Measurements from ENCODE around the gene PPP2R2D. TPM values are rescaled to one million over a fixed set of nuclear protein-coding genes. Genes with fewer than 3 reads are reported as not detected.

The PPP2R2D gene
- total RNA-seq, 1 experiment from 2014 or later = 33.2 TPM

DNA sequence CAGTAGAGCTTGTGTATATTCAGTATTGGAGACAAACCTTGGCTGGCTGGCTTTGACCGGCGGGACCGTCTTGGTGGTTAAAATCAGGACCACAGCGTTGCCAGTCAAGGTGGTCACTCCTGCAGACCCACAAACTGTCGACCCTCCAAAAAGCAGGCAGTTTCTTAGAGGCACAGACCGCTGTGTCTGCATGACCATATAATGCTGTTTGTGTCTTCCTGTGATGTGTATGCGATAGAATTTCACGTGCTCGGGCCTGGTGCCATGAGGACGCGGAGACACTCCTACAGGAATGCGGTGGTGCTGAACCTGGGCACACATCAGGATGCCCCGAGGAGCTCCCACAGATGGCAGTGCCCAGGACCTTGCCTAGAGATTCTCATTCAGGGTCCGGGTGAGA is 46.1 kb downstream of the PPP2R2D start:
- 0 out of 2 replicates have a peak, but pooled peaks cover 3% of the 10 kb centered on the region for H3K9me3 Mint-ChIP-seq
- TF ChIP-seq, protein P1, sequence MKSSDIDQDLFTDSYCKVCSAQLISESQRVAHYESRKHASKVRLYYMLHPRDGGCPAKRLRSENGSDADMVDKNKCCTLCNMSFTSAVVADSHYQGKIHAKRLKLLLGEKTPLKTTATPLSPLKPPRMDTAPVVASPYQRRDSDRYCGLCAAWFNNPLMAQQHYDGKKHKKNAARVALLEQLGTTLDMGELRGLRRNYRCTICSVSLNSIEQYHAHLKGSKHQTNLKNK (CRISPR knock-in tag; IDR thresholded peaks at IDR 0.05) = no peak
- TF ChIP-seq, protein P2, sequence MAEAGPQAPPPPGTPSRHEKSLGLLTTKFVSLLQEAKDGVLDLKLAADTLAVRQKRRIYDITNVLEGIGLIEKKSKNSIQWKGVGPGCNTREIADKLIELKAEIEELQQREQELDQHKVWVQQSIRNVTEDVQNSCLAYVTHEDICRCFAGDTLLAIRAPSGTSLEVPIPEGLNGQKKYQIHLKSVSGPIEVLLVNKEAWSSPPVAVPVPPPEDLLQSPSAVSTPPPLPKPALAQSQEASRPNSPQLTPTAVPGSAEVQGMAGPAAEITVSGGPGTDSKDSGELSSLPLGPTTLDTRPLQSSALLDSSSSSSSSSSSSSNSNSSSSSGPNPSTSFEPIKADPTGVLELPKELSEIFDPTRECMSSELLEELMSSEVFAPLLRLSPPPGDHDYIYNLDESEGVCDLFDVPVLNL (CRISPR knock-in tag; IDR thresholded peaks at IDR 0.05; ENCODE audit: borderline replicate concordance, low read depth) = no peak
- no peak for TF ChIP-seq CREB1 (CRISPR knock-in tag; IDR thresholded peaks at IDR 0.05)
- TF ChIP-seq PRRX2 (CRISPR knock-in tag; IDR thresholded peaks at IDR 0.05) = no peak
- no peak for TF ChIP-seq GABPB1 (CRISPR knock-in tag; IDR thresholded peaks at IDR 0.05)
- TF ChIP-seq, protein P3, sequence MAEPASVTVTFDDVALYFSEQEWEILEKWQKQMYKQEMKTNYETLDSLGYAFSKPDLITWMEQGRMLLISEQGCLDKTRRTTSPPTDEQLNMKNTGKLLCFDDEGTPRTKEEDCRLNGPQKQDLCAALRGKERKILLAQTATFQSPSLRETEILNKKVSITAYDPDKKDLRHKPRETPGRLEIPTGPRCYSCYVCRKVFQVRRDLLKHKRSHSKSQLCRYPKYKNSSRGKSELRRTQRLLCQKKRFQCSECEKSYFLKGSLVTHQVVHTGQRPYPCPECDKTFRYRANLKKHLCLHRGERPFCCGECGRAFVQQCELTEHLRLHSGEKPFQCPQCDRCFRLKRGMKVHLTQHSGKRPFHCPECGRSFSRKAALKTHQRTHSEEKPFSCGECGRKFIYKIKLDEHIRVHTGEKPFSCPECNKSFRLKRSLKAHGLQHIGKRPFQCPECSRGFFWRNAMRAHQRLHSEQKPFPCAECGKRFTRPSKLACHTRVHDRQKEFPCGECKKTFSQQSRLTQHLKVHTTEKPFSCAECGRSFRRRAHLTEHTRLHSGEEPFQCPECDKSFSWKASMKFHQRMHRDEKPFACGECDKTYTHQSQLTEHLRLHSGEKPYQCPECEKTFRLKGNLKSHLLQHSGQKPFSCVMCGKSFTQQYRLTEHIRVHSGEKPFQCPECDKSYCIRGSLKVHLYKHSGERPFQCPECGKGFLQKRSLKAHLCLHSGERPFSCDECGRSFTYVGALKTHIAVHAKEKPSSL (CRISPR knock-in tag; conservative IDR thresholded peaks at IDR 0.05) = no peak
- TF ChIP-seq, protein P4, sequence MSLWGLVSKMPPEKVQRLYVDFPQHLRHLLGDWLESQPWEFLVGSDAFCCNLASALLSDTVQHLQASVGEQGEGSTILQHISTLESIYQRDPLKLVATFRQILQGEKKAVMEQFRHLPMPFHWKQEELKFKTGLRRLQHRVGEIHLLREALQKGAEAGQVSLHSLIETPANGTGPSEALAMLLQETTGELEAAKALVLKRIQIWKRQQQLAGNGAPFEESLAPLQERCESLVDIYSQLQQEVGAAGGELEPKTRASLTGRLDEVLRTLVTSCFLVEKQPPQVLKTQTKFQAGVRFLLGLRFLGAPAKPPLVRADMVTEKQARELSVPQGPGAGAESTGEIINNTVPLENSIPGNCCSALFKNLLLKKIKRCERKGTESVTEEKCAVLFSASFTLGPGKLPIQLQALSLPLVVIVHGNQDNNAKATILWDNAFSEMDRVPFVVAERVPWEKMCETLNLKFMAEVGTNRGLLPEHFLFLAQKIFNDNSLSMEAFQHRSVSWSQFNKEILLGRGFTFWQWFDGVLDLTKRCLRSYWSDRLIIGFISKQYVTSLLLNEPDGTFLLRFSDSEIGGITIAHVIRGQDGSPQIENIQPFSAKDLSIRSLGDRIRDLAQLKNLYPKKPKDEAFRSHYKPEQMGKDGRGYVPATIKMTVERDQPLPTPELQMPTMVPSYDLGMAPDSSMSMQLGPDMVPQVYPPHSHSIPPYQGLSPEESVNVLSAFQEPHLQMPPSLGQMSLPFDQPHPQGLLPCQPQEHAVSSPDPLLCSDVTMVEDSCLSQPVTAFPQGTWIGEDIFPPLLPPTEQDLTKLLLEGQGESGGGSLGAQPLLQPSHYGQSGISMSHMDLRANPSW (CRISPR knock-in tag; conservative IDR thresholded peaks at IDR 0.05; ENCODE audit: low read depth) = no peak
- TF ChIP-seq, protein P5, sequence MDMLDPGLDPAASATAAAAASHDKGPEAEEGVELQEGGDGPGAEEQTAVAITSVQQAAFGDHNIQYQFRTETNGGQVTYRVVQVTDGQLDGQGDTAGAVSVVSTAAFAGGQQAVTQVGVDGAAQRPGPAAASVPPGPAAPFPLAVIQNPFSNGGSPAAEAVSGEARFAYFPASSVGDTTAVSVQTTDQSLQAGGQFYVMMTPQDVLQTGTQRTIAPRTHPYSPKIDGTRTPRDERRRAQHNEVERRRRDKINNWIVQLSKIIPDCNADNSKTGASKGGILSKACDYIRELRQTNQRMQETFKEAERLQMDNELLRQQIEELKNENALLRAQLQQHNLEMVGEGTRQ (CRISPR knock-in tag; IDR thresholded peaks at IDR 0.05) = no peak
- no peak for TF ChIP-seq NFYB (CRISPR knock-in tag; conservative IDR thresholded peaks at IDR 0.05; ENCODE audit: low read depth)
- TF ChIP-seq GTF2I (CRISPR knock-in tag; conservative IDR thresholded peaks at IDR 0.05) = no peak
- no peak for TF ChIP-seq NFE2L1 (CRISPR knock-in tag; IDR thresholded peaks at IDR 0.05)
- TF ChIP-seq NFATC4 (CRISPR knock-in tag; IDR thresholded peaks at IDR 0.05) = no peak
- no peak for TF ChIP-seq ZNF396 (CRISPR knock-in tag; IDR thresholded peaks at IDR 0.05; ENCODE audit: borderline replicate concordance)
- TF ChIP-seq, protein P6, sequence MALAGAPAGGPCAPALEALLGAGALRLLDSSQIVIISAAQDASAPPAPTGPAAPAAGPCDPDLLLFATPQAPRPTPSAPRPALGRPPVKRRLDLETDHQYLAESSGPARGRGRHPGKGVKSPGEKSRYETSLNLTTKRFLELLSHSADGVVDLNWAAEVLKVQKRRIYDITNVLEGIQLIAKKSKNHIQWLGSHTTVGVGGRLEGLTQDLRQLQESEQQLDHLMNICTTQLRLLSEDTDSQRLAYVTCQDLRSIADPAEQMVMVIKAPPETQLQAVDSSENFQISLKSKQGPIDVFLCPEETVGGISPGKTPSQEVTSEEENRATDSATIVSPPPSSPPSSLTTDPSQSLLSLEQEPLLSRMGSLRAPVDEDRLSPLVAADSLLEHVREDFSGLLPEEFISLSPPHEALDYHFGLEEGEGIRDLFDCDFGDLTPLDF (CRISPR knock-in tag; IDR thresholded peaks at IDR 0.05) = no peak
- TF ChIP-seq ZNF263 (CRISPR knock-in tag; IDR thresholded peaks at IDR 0.05; ENCODE audit: low read depth) = no peak
- TF ChIP-seq, protein P7, sequence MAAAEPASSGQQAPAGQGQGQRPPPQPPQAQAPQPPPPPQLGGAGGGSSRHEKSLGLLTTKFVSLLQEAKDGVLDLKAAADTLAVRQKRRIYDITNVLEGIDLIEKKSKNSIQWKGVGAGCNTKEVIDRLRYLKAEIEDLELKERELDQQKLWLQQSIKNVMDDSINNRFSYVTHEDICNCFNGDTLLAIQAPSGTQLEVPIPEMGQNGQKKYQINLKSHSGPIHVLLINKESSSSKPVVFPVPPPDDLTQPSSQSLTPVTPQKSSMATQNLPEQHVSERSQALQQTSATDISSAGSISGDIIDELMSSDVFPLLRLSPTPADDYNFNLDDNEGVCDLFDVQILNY (CRISPR knock-in tag; IDR thresholded peaks at IDR 0.05) = no peak
- no peak for TF ChIP-seq ZNF138 (CRISPR knock-in tag; conservative IDR thresholded peaks at IDR 0.05)
- TF ChIP-seq MXD4 (CRISPR knock-in tag; IDR thresholded peaks at IDR 0.05; ENCODE audit: borderline replicate concordance) = no peak
- TF ChIP-seq, protein P8, sequence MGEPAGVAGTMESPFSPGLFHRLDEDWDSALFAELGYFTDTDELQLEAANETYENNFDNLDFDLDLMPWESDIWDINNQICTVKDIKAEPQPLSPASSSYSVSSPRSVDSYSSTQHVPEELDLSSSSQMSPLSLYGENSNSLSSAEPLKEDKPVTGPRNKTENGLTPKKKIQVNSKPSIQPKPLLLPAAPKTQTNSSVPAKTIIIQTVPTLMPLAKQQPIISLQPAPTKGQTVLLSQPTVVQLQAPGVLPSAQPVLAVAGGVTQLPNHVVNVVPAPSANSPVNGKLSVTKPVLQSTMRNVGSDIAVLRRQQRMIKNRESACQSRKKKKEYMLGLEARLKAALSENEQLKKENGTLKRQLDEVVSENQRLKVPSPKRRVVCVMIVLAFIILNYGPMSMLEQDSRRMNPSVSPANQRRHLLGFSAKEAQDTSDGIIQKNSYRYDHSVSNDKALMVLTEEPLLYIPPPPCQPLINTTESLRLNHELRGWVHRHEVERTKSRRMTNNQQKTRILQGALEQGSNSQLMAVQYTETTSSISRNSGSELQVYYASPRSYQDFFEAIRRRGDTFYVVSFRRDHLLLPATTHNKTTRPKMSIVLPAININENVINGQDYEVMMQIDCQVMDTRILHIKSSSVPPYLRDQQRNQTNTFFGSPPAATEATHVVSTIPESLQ (CRISPR knock-in tag; IDR thresholded peaks at IDR 0.05) = no peak
- ChIA-PET CTCF (interaction anchor here (1.1 kb wide), 1 partner anchor 13 kb away, joined by 3 read pairs; no protein-coding TSS in a partner anchor), POLR2A (no interaction called here)
- no peak overlapping the region for H3K27ac Mint-ChIP-seq
- no peak for ATAC-seq
- H3K36me3 Mint-ChIP-seq = peaks cover 70% of the 10 kb centered on the region
- no peaks in the 10 kb centered on the region for H3K27me3 Mint-ChIP-seq (ENCODE audit: low read depth)
- H3K4me3 Mint-ChIP-seq = no peak overlapping the region
- no peak for DNase-seq (ENCODE audit: low spot score)
- no peaks in the 10 kb centered on the region for H3K4me1 Mint-ChIP-seq

Data from WTC11 (cell line).